Panc1 (cell line): ENCODE measurements around the gene GGN.

Source experiments
- CTCF ChIP-seq: fragments of 450-650 bp; IDR thresholded peaks from 2 replicates; pipeline ENCODE4 v1.5.1; 2017; ENCODE audit warnings: mild to moderate bottlenecking
- POLR2AphosphoS5 ChIP-seq: IDR thresholded peaks from 2 replicates; pipeline ENCODE4 v1.6.1; 2012; ENCODE audit warnings: mild to moderate bottlenecking, low read depth, low read length, moderate library complexity
- REST ChIP-seq, 2 experiments: IDR thresholded peaks; 2 replicates each; pipeline ENCODE4 v1.6.1; 2011 to 2012; ENCODE audit warnings: low read depth in 2 of 2, control low read depth in 1 of 2, low read length in 1 of 2, mild to moderate bottlenecking in 1 of 2, moderate library complexity in 1 of 2; ENCODE audit not compliant: insufficient read depth in 1 of 2
- SIN3A ChIP-seq: IDR thresholded peaks from 2 replicates; pipeline ENCODE4 v1.6.1; 2012; ENCODE audit warnings: low read depth, mild to moderate bottlenecking, low read length, moderate library complexity, borderline replicate concordance; ENCODE audit not compliant: insufficient read depth
- TCF7L2 ChIP-seq: IDR thresholded peaks from 2 replicates; pipeline ENCODE4 v1.6.1; 2011; ENCODE audit warnings: mild to moderate bottlenecking, low read depth, low read length, inconsistent platforms

GRCh38 chr19:38402967-38403674 lies 15.3 kb upstream of the GGN start, which contains the start of gene FAM98C:
- peak; percentile 49; the same call in 1 of the 2 replicates for TF ChIP-seq TCF7L2
- TF ChIP-seq REST (IDR thresholded peaks at IDR 0.05; ENCODE audit: insufficient read depth in 1 of 2, low read depth in 2 of 2, low read length in 1 of 2) = 0 out of 4 replicates have a peak, but pooled peaks of 1 of the 2 experiments have one; percentile 10
- TF ChIP-seq CTCF = peak; percentile 99
- TF ChIP-seq POLR2AphosphoS5 = peak; percentile 31; the same call in 1 of the 2 replicates
- TF ChIP-seq SIN3A = peak; percentile 45; the same call in 1 of the 2 replicates
